A549 (cell line): ENCODE measurements around the gene PPP2R2C. TPM values are rescaled to one million over a fixed set of nuclear protein-coding genes. Genes with fewer than 3 reads are reported as not detected.

ENCODE experiments used
- ATAC-seq, 2 experiments: fragments of 200-7000 bp in 1 of 2; fragments of >200 bp in 1 of 2; cut with Nextera tagmentation in 1 of 2; cut with Tn5 transposase in 1 of 2; 3 replicates each; pipeline versions ENCODE4 v1.8.0 to v1.9.1; 2018 to 2020; ENCODE audit warnings: mild to moderate bottlenecking in 1 of 2, moderate library complexity in 1 of 2
- CTCF ChIA-PET: fragments of 300-600 bp; sonication (Branson Sonifier 250); formaldehyde crosslinking; extraction: SDS; loops from one replicate; lab custom pipeline; 2021; ENCODE audit warnings: antibody characterized with exemption, inconsistent platforms; lab: Yijun Ruan, JAX
- POLR2A ChIA-PET: fragments of 350-600 bp; formaldehyde crosslinking; extraction: SDS; loops from one replicate; lab custom pipeline; 2021; ENCODE audit warnings: antibody characterized with exemption, inconsistent platforms; lab: Yijun Ruan, JAX
- DNase-seq, 2 experiments: peaks; one replicate each; pipeline versions ENCODE4 v3.0.0 to v3.0.0-alpha.2; 2011 to 2016; ENCODE audit warnings: low read depth in 1 of 2, low spot score in 1 of 2
- FAIRE-seq: peaks from 2 replicates; lab custom pipeline; 2011; peaks lifted over from hg19 to GRCh38; lab: Jason Lieb, UNC
- H3K27ac ChIP-seq, 2 experiments: fragments of >200 bp; sonication (Bioruptor Twin); formaldehyde crosslinking; 3 replicates each; pipeline ENCODE4 v1.5.1; 2016 to 2017
- H3K4me1 ChIP-seq: fragments of >200 bp; sonication (Bioruptor Twin); formaldehyde crosslinking; 3 replicates; pipeline ENCODE4 v1.6.1; 2016
- H3K4me2 ChIP-seq: fragments of >200 bp; sonication (Bioruptor Twin); formaldehyde crosslinking; 3 replicates; pipeline ENCODE4 v1.6.1; 2016
- H3K4me3 ChIP-seq: fragments of >200 bp; sonication (Bioruptor Twin); formaldehyde crosslinking; 3 replicates; pipeline ENCODE4 v1.5.1; 2016
- H3K9me3 ChIP-seq: fragments of >200 bp; sonication (Bioruptor Twin); formaldehyde crosslinking; 3 replicates; pipeline ENCODE4 v1.6.1; 2016
- CEBPB ChIP-seq, 2 experiments: fragments of >200 bp in 1 of 2; sonication (Bioruptor Twin) in 1 of 2; formaldehyde crosslinking in 1 of 2; IDR thresholded peaks; 2 replicates each; pipeline ENCODE4 v1.6.1; 2012 to 2016
- CHD2 ChIP-seq: fragments of 150-350 bp; IDR thresholded peaks from 2 replicates; pipeline ENCODE4 v1.6.1; 2014; ENCODE audit warnings: low read length; ENCODE audit not compliant: partially characterized antibody
- CHD4 ChIP-seq: fragments of 200-600 bp; sonication (generic); IDR thresholded peaks from 2 replicates; pipeline ENCODE4 v1.6.1; 2016; ENCODE audit warnings: antibody characterized with exemption, mild to moderate bottlenecking, borderline replicate concordance
- FOSL2 ChIP-seq, 2 experiments: fragments of 450-650 bp in 1 of 2; fragments of >200 bp in 1 of 2; sonication (Bioruptor Twin) in 1 of 2; formaldehyde crosslinking; IDR thresholded peaks; 2 replicates each; pipeline versions ENCODE4 v1.5.0 to v1.6.1; 2016 to 2020; ENCODE audit warnings: mild to moderate bottlenecking in 1 of 2, moderate library complexity in 1 of 2
- GATA3 ChIP-seq: IDR thresholded peaks from 2 replicates; pipeline ENCODE4 v1.6.1; 2012; ENCODE audit warnings: borderline replicate concordance
- HDAC2 ChIP-seq: fragments of 200-600 bp; sonication (generic); IDR thresholded peaks from 2 replicates; pipeline ENCODE4 v1.6.1; 2016
- HOXA7 ChIP-seq: fragments of 250-450 bp; sonication (Bioruptor Pico); IDR thresholded peaks from 2 replicates; pipeline ENCODE4 v1.5.0; 2020; ENCODE audit warnings: mild to moderate bottlenecking, moderate library complexity
- HOXB13 ChIP-seq: fragments of 250-450 bp; sonication (Bioruptor Pico); IDR thresholded peaks from 2 replicates; pipeline ENCODE4 v1.5.0; 2020; ENCODE audit warnings: low read depth, mild to moderate bottlenecking, moderate library complexity
- KDM1A ChIP-seq: fragments of 200-600 bp; sonication (generic); IDR thresholded peaks from 2 replicates; pipeline ENCODE4 v1.6.1; 2016; ENCODE audit warnings: low read depth, mild to moderate bottlenecking
- MAZ ChIP-seq: fragments of 150-350 bp; IDR thresholded peaks from 2 replicates; pipeline ENCODE4 v1.6.1; 2014; ENCODE audit warnings: antibody characterized with exemption, low read depth, low read length, borderline replicate concordance
- MYC ChIP-seq: IDR thresholded peaks from 2 replicates; pipeline ENCODE4 v1.6.1; 2012; ENCODE audit warnings: mild to moderate bottlenecking, inconsistent platforms, low read length, improper control_type of control experiment, borderline replicate concordance
- NR3C1 ChIP-seq: fragments of >200 bp; sonication (Bioruptor Twin); formaldehyde crosslinking; IDR thresholded peaks from 3 replicates; pipeline ENCODE4 v1.6.1; 2017
- PBX3 ChIP-seq: IDR thresholded peaks from 2 replicates; pipeline ENCODE4 v1.6.1; 2012
- POLR2A ChIP-seq: IDR thresholded peaks from 2 replicates; pipeline ENCODE4 v1.6.1; 2012; ENCODE audit warnings: mild to moderate bottlenecking, low read length
- RARB ChIP-seq: fragments of 250-450 bp; sonication (Bioruptor Pico); IDR thresholded peaks from 2 replicates; pipeline ENCODE4 v1.8.0; 2021; ENCODE audit warnings: mild to moderate bottlenecking, moderate library complexity
- RCOR1 ChIP-seq: fragments of 150-350 bp; IDR thresholded peaks from 2 replicates; pipeline ENCODE4 v1.6.1; 2014; ENCODE audit warnings: antibody characterized with exemption, low read length, low read depth
- SMC3 ChIP-seq: fragments of >200 bp; sonication (Bioruptor Twin); formaldehyde crosslinking; IDR thresholded peaks from 3 replicates; pipeline ENCODE4 v1.6.1; 2018; ENCODE audit warnings: inconsistent platforms
- TFCP2L1 ChIP-seq: fragments of 250-450 bp; sonication (Bioruptor Pico); IDR thresholded peaks from 2 replicates; pipeline ENCODE4 v1.5.0; 2021; ENCODE audit warnings: mild to moderate bottlenecking
- TP53 ChIP-seq: fragments of 250-450 bp; sonication (Bioruptor Pico); IDR thresholded peaks from 2 replicates; pipeline ENCODE4 v1.5.0; 2021; ENCODE audit warnings: mild to moderate bottlenecking, moderate library complexity
- USF2 ChIP-seq: fragments of 450-650 bp; IDR thresholded peaks from 2 replicates; pipeline ENCODE4 v1.6.1; 2014; ENCODE audit warnings: antibody characterized with exemption
- ZC3H11A ChIP-seq: fragments of 450-650 bp; IDR thresholded peaks from 2 replicates; pipeline ENCODE4 v1.6.1; 2014; ENCODE audit warnings: antibody characterized with exemption, mild to moderate bottlenecking
- ZNF302 ChIP-seq: fragments of 250-450 bp; sonication (Bioruptor Pico); IDR thresholded peaks from 2 replicates; pipeline ENCODE4 v1.9.0; 2021; ENCODE audit warnings: inconsistent platforms, mild to moderate bottlenecking, moderate library complexity
- WGBS: methylation state at CpG from one replicate; pipeline ENCODE4 v1.1.6; 2017; ENCODE audit errors: missing lambda C conversion rate; 5-methylcytosine and 5-hydroxymethylcytosine counted together
- polyA plus RNA-seq, 4 experiments: library from polyadenylated mRNA; depleted of rRNA in 3 of 4; stranded (reverse); fragments of >200 nt; fragmentation: RNase III in 1 of 4; extraction: RNeasy Plus Mini Kit Qiagen cat#74134 plus additional on column Dnase treatment in 1 of 4; gene quantifications; 2 replicates in 3 of 4; 3 replicates in 1 of 4; pipeline ENCODE4 v1.2.3, GENCODE V29; 2011 to 2017
- TF ChIP-seq, protein P1 (sequence below): IDR thresholded peaks from 2 replicates; pipeline ENCODE4 v1.6.1; 2012; ENCODE audit warnings: low read depth, borderline replicate concordance
- TF ChIP-seq, protein P2 (sequence below): IDR thresholded peaks from 2 replicates; pipeline ENCODE4 v1.6.1; 2012

The PPP2R2C gene
- polyA plus RNA-seq, 2 of the 4 experiments (the other 2 are of a cell fraction) = 23.9 to 29.4 TPM

- WGBS = 60% methylated on average over 4 of the region's 6 CpGs
- ATAC-seq (no peak), DNase-seq (no peak)
- Histone ChIP-seq H3K4me3 (no peak overlapping the region), H3K4me1 (no peaks in the 10 kb centered on the region)
- POLR2A ChIA-PET = no interaction called here
- TF ChIP-seq, protein P1, sequence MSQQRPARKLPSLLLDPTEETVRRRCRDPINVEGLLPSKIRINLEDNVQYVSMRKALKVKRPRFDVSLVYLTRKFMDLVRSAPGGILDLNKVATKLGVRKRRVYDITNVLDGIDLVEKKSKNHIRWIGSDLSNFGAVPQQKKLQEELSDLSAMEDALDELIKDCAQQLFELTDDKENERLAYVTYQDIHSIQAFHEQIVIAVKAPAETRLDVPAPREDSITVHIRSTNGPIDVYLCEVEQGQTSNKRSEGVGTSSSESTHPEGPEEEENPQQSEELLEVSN = no peak
- TF ChIP-seq FOSL2 (IDR thresholded peaks at IDR 0.05) (no peak), FOSL2 (CRISPR knock-in tag; IDR thresholded peaks at IDR 0.05) (no peak), KDM1A (no peak), NR3C1 (no peak), HOXA7 (CRISPR knock-in tag) (no peak), ZC3H11A (no peak), TFCP2L1 (CRISPR knock-in tag) (no peak), USF2 (no peak), HOXB13 (no peak), MAZ (no peak), MYC (no peak), CHD4 (no peak), POLR2A (no peak), GATA3 (no peak), RARB (CRISPR knock-in tag) (no peak), CEBPB (IDR thresholded peaks at IDR 0.05) (no peak), CHD2 (no peak)
- TF ChIP-seq, all 56 proteins: peak for 0
- no peaks in the 10 kb centered on the region for H3K9me3 ChIP-seq
- CTCF ChIA-PET = interaction anchor here (0.8 to 1.8 kb wide), 2 partner anchors 45 to 48 kb away, joined by 4 to 5 read pairs; no protein-coding TSS in a partner anchor
- no peak overlapping the region for H3K4me2 ChIP-seq
- no peak for FAIRE-seq
- no peak overlapping the region for H3K27ac ChIP-seq
These were observed 190.1 kb downstream of the PPP2R2C start for GRCh38 chr4:6282314-6282771.

GRCh38 chr4:6281436-6282313 lies 190.7 kb downstream of the PPP2R2C start:
- WGBS = 91% methylated on average over 17 of the region's 20 CpGs
- POLR2A ChIA-PET = no interaction called here
- ATAC-seq = no peak

More at GRCh38 chr4:6281436-6282313, 190.7 kb downstream of the PPP2R2C start:
- Histone ChIP-seq H3K4me3 (no peak overlapping the region), H3K9me3 (no peaks in the 10 kb centered on the region), H3K4me1 (no peaks in the 10 kb centered on the region), H3K4me2 (no peak overlapping the region)
- CTCF ChIA-PET = interaction anchor here (1.4 to 1.8 kb wide), 2 partner anchors 31 to 49 kb away, joined by 3 to 4 read pairs; no protein-coding TSS in a partner anchor
- FAIRE-seq (no peak), DNase-seq (no peak)
- no peak for TF ChIP-seq HDAC2
- no peak for TF ChIP-seq USF2
- TF ChIP-seq SMC3 = no peak
- no peak for TF ChIP-seq RARB (CRISPR knock-in tag)
- TF ChIP-seq HOXB13 = no peak
- TF ChIP-seq, protein P2, sequence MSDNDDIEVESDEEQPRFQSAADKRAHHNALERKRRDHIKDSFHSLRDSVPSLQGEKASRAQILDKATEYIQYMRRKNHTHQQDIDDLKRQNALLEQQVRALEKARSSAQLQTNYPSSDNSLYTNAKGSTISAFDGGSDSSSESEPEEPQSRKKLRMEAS = no peak
- TF ChIP-seq, protein P1 = no peak
- no peak for TF ChIP-seq RCOR1
- TF ChIP-seq TP53 (CRISPR knock-in tag) = no peak
- no peak for TF ChIP-seq HOXA7 (CRISPR knock-in tag)
- TF ChIP-seq PBX3 = no peak
- TF ChIP-seq KDM1A = no peak
- no peak for TF ChIP-seq ZNF302
- no peak for TF ChIP-seq TFCP2L1 (CRISPR knock-in tag)
- TF ChIP-seq, all 56 proteins: peak for 0
- H3K27ac ChIP-seq = no peak overlapping the region
